T-helper 2 cell treated with Interferon-gamma antibody and Interleukin-4, amounts not matched to agents 5 μg/mL and 100 μg/mL, for 36 hours (primary cell): ENCODE measurements around the gene INPP5E.

Experiments
- DNase-seq: peaks from one replicate; pipeline ENCODE4 v3.0.0; 2021; ENCODE audit warnings: low spot score
- H3K27ac Mint-ChIP-seq: one replicate; pipeline ENCODE4 v1.8.0; 2021; ENCODE audit warnings: mild to moderate bottlenecking, mixed read lengths
- H3K27me3 Mint-ChIP-seq: one replicate; pipeline ENCODE4 v1.8.0; 2021; ENCODE audit warnings: low read depth, mixed read lengths
- H3K36me3 Mint-ChIP-seq: one replicate; pipeline ENCODE4 v1.8.0; 2021; ENCODE audit warnings: low read depth, mixed read lengths
- H3K4me1 Mint-ChIP-seq: one replicate; pipeline ENCODE4 v1.8.0; 2021; ENCODE audit warnings: low read depth, mixed read lengths
- H3K4me3 Mint-ChIP-seq: one replicate; pipeline ENCODE4 v1.8.0; 2022; ENCODE audit warnings: mild to moderate bottlenecking, moderate library complexity, mixed read lengths
- H3K9me3 Mint-ChIP-seq: one replicate; pipeline ENCODE4 v1.8.0; 2021; ENCODE audit warnings: mixed read lengths

Gene INPP5E

GRCh38 chr9:136445799-136446198 lies 6.2 kb upstream of the INPP5E start:
- H3K36me3 Mint-ChIP-seq: peaks cover 50% of the 10 kb centered on the region
- no peaks in the 10 kb centered on the region for H3K9me3 Mint-ChIP-seq
- H3K27me3 Mint-ChIP-seq: no peaks in the 10 kb centered on the region
- H3K4me3 Mint-ChIP-seq: no peak overlapping the region
- no peak for DNase-seq
- H3K4me1 Mint-ChIP-seq: no peaks in the 10 kb centered on the region
- no peak overlapping the region for H3K27ac Mint-ChIP-seq

GRCh38 chr9:136444102-136444501 lies 4.5 kb upstream of the INPP5E start:
- peak overlapping the region; percentile 8 for H3K27ac Mint-ChIP-seq
- peaks cover 51% of the 10 kb centered on the region for H3K36me3 Mint-ChIP-seq
- H3K9me3 Mint-ChIP-seq: no peaks in the 10 kb centered on the region
- H3K4me1 Mint-ChIP-seq: no peaks in the 10 kb centered on the region
- DNase-seq: no peak
- H3K4me3 Mint-ChIP-seq: no peak overlapping the region
- no peaks in the 10 kb centered on the region for H3K27me3 Mint-ChIP-seq

- no peak overlapping the region for H3K4me3 Mint-ChIP-seq
- no peak for DNase-seq
- peaks cover 51% of the 10 kb centered on the region for H3K36me3 Mint-ChIP-seq
- no peaks in the 10 kb centered on the region for H3K27me3 Mint-ChIP-seq
- H3K27ac Mint-ChIP-seq: peak overlapping the region; percentile 8
- H3K4me1 Mint-ChIP-seq: no peaks in the 10 kb centered on the region
- no peaks in the 10 kb centered on the region for H3K9me3 Mint-ChIP-seq
Observed at GRCh38 chr9:136443687-136444086, 4.0 kb upstream of the INPP5E start.

- Mint-ChIP-seq H3K27ac (no peak overlapping the region), H3K27me3 (no peaks in the 10 kb centered on the region), H3K36me3 (peaks cover 53% of the 10 kb centered on the region), H3K9me3 (no peaks in the 10 kb centered on the region), H3K4me1 (peaks cover 2% of the 10 kb centered on the region), H3K4me3 (no peak overlapping the region)
- no peak for DNase-seq
Observed at GRCh38 chr9:136443087-136443486, 3.4 kb upstream of the INPP5E start.

GRCh38 chr9:136442265-136442664 lies 2.6 kb upstream of the INPP5E start:
- Mint-ChIP-seq H3K4me3 (no peak overlapping the region), H3K9me3 (no peaks in the 10 kb centered on the region), H3K27me3 (no peaks in the 10 kb centered on the region), H3K36me3 (peaks cover 47% of the 10 kb centered on the region), H3K4me1 (peaks cover 6% of the 10 kb centered on the region), H3K27ac (no peak overlapping the region)
- DNase-seq: no peak

GRCh38 chr9:136441681-136442245 lies 2.1 kb upstream of the INPP5E start:
- H3K4me3 Mint-ChIP-seq: no peak overlapping the region
- no peak overlapping the region for H3K27ac Mint-ChIP-seq
- no peaks in the 10 kb centered on the region for H3K27me3 Mint-ChIP-seq
- no peaks in the 10 kb centered on the region for H3K9me3 Mint-ChIP-seq
- no peak for DNase-seq
- peaks cover 11% of the 10 kb centered on the region for H3K4me1 Mint-ChIP-seq
- H3K36me3 Mint-ChIP-seq: peaks cover 43% of the 10 kb centered on the region

- no peaks in the 10 kb centered on the region for H3K27me3 Mint-ChIP-seq
- H3K4me3 Mint-ChIP-seq: no peak overlapping the region
- H3K36me3 Mint-ChIP-seq: peaks cover 40% of the 10 kb centered on the region
- H3K4me1 Mint-ChIP-seq: peaks cover 15% of the 10 kb centered on the region
- DNase-seq: no peak
- H3K27ac Mint-ChIP-seq: no peak overlapping the region
- no peaks in the 10 kb centered on the region for H3K9me3 Mint-ChIP-seq
Observed at GRCh38 chr9:136441191-136441680, 1.6 kb upstream of the INPP5E start.

GRCh38 chr9:136438548-136439480 lies 831 bp downstream of the INPP5E start:
- H3K36me3 Mint-ChIP-seq: peaks cover 32% of the 10 kb centered on the region
- peaks cover 15% of the 10 kb centered on the region for H3K4me1 Mint-ChIP-seq
- H3K27me3 Mint-ChIP-seq: no peaks in the 10 kb centered on the region
- H3K9me3 Mint-ChIP-seq: no peaks in the 10 kb centered on the region
- peak; percentile 52 for DNase-seq
- peak overlapping the region; percentile 87 for H3K4me3 Mint-ChIP-seq
- peak overlapping the region; percentile 65 for H3K27ac Mint-ChIP-seq

- Mint-ChIP-seq H3K9me3 (no peaks in the 10 kb centered on the region), H3K4me3 (peak overlapping the region; percentile 87), H3K27ac (peak overlapping the region; percentile 65), H3K4me1 (peaks cover 15% of the 10 kb centered on the region), H3K27me3 (no peaks in the 10 kb centered on the region), H3K36me3 (peaks cover 28% of the 10 kb centered on the region)
- no peak for DNase-seq
Observed at GRCh38 chr9:136437839-136438547, 1.7 kb downstream of the INPP5E start.

GRCh38 chr9:136437430-136437829 lies 2.2 kb downstream of the INPP5E start:
- H3K36me3 Mint-ChIP-seq: peaks cover 23% of the 10 kb centered on the region
- peaks cover 15% of the 10 kb centered on the region for H3K4me1 Mint-ChIP-seq
- H3K9me3 Mint-ChIP-seq: no peaks in the 10 kb centered on the region
- peak overlapping the region; percentile 61 for H3K27ac Mint-ChIP-seq
- no peaks in the 10 kb centered on the region for H3K27me3 Mint-ChIP-seq
- peak overlapping the region; percentile 87 for H3K4me3 Mint-ChIP-seq
- no peak for DNase-seq

GRCh38 chr9:136436055-136436634 lies 3.5 kb downstream of the INPP5E start:
- peak overlapping the region; percentile 87 for H3K4me3 Mint-ChIP-seq
- DNase-seq: no peak
- peaks cover 15% of the 10 kb centered on the region for H3K36me3 Mint-ChIP-seq
- no peak overlapping the region for H3K27ac Mint-ChIP-seq
- H3K27me3 Mint-ChIP-seq: no peaks in the 10 kb centered on the region
- H3K9me3 Mint-ChIP-seq: no peaks in the 10 kb centered on the region
- H3K4me1 Mint-ChIP-seq: peaks cover 15% of the 10 kb centered on the region

- H3K36me3 Mint-ChIP-seq: peaks cover 7% of the 10 kb centered on the region
- no peaks in the 10 kb centered on the region for H3K9me3 Mint-ChIP-seq
- H3K27ac Mint-ChIP-seq: no peak overlapping the region
- no peak overlapping the region for H3K4me3 Mint-ChIP-seq
- peaks cover 15% of the 10 kb centered on the region for H3K4me1 Mint-ChIP-seq
- no peaks in the 10 kb centered on the region for H3K27me3 Mint-ChIP-seq
- no peak for DNase-seq
Observed at GRCh38 chr9:136434580-136435169, 5.0 kb downstream of the INPP5E start.

GRCh38 chr9:136433849-136434579 lies 5.6 kb downstream of the INPP5E start:
- Mint-ChIP-seq H3K36me3 (peaks cover 7% of the 10 kb centered on the region), H3K4me1 (peaks cover 15% of the 10 kb centered on the region), H3K27me3 (no peaks in the 10 kb centered on the region), H3K9me3 (no peaks in the 10 kb centered on the region), H3K4me3 (no peak overlapping the region), H3K27ac (no peak overlapping the region)
- no peak for DNase-seq
